Measurements from ENCODE around the gene ARHGAP31.
"Not testable (repeated sequence)": the region's sequence is repeated elsewhere in the genome, so short reads cannot be mapped to it uniquely, and the experiment has no call there.

ARHGAP31 gene

DNA sequence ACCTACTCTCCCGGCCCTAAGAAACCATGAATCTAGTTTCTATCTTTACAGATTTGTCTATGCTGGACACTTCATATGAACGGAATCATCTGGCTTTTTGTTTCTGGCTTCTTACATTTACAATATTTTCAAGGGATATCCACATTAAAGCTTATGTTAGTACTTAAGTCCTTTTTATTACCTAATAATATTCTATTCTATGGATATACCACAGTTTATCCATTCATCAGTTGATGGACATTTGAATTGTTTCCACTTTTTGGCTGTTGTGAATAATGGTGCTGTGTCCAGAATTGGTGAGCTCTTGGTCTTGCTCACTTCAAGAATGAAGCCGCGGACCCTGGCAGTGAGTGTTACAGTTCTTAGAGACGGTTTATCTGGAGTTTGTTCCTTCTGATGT is 42.6 kb downstream of the ARHGAP31 start:
- TF ChIP-seq EZH2 (IDR thresholded peaks at IDR 0.05; ENCODE audit: borderline replicate concordance, low read length) (no peak), CTCF (IDR thresholded peaks at IDR 0.05; ENCODE audit: low read length) (no peak)
- H3K27me3 ChIP-seq (ENCODE audit: insufficient read depth, low read length), result no peaks in the 10 kb centered on the region; the same call in 1 of the 2 replicates
- H3F3A ChIP-seq (ENCODE audit: insufficient read depth, low read length), result no peaks in the 10 kb centered on the region
- no peak overlapping the region for H3K27ac ChIP-seq (ENCODE audit: low read depth, low read length, poor library complexity, severe bottlenecking)
- H3K9me3 ChIP-seq (ENCODE audit: low read length), result no peaks in the 10 kb centered on the region
- H3K36me3 ChIP-seq (ENCODE audit: insufficient read depth, low read length), result no peaks in the 10 kb centered on the region
- H3K4me1 ChIP-seq (ENCODE audit: insufficient read depth, low read length, severe bottlenecking), result no peaks in the 10 kb centered on the region
- no peaks in the 10 kb centered on the region for H3K9me2 ChIP-seq (ENCODE audit: low read depth, low read length)
- no peak overlapping the region for H3K4me3 ChIP-seq (ENCODE audit: low read depth, low read length, poor library complexity, severe bottlenecking)
- no peak overlapping the region for H3K4me2 ChIP-seq (ENCODE audit: low read length)
- H3K9ac ChIP-seq (ENCODE audit: low read length), result no peak overlapping the region
- no peaks in the 10 kb centered on the region for H3K79me2 ChIP-seq (ENCODE audit: insufficient read depth, low read length)
- H2AFZ ChIP-seq (ENCODE audit: low read length), result no peak overlapping the region
- no peaks in the 10 kb centered on the region for H4K20me1 ChIP-seq (ENCODE audit: insufficient read depth, low read length)

DNA sequence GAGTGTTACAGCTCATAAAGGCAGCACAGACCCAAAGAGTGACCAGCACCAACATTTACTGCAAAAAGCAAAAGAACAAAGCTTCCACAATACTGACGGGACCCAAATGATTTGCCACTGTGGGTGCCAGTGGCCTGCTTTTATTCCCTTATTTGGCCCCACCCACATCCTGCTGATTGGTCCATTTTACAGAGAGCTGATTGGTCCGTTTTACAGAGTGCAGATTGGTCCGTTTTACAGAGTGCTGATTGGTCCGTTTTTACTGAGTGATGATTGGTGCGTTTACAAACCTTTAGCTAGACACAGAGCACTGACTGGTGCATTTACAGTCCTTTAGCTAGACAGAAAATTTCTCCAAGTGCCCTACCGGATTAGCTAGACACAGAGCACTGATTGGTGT is 43.2 kb downstream of the ARHGAP31 start:
- not testable (repeated sequence) for H3K27ac ChIP-seq (ENCODE audit: low read depth, low read length, poor library complexity, severe bottlenecking); H3K4me2 ChIP-seq (ENCODE audit: low read length); H3K36me3 ChIP-seq (ENCODE audit: insufficient read depth, low read length); H3K9ac ChIP-seq (ENCODE audit: low read length); H3K27me3 ChIP-seq (ENCODE audit: insufficient read depth, low read length); H3K9me2 ChIP-seq (ENCODE audit: low read depth, low read length); H3K4me3 ChIP-seq (ENCODE audit: low read depth, low read length, poor library complexity, severe bottlenecking); H3K79me2 ChIP-seq (ENCODE audit: insufficient read depth, low read length); H3K4me1 ChIP-seq (ENCODE audit: insufficient read depth, low read length, severe bottlenecking); H3K9me3 ChIP-seq (ENCODE audit: low read length); H2AFZ ChIP-seq (ENCODE audit: low read length); H3F3A ChIP-seq (ENCODE audit: insufficient read depth, low read length); H4K20me1 ChIP-seq (ENCODE audit: insufficient read depth, low read length)

DNA sequence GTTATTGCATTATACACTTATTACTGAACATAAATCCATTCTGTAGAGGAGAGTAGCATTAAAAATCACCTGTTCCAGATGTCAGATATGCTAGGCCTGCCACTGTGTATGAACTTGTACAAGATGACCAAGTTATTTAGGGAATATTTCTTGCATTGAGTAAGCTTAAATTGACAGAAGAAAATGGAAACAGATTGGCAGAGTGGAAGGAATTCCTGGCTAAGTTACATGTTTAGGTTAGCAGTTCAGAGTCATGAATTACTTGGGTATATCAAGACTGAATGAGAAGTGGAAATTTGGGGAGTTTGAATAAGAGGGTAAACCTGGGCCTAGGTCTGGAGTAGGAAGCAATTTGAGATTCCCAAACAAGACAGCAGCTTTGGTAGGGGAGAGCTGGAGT is 44.6 kb downstream of the ARHGAP31 start:
- no peaks in the 10 kb centered on the region for H3K9me3 ChIP-seq (ENCODE audit: low read length)
- H3K27me3 ChIP-seq (ENCODE audit: insufficient read depth, low read length), result no peaks in the 10 kb centered on the region; the same call in 1 of the 2 replicates
- H3K4me1 ChIP-seq (ENCODE audit: insufficient read depth, low read length, severe bottlenecking), result no peaks in the 10 kb centered on the region
- no peak for TF ChIP-seq CTCF (IDR thresholded peaks at IDR 0.05; ENCODE audit: low read length)
- no peak for TF ChIP-seq EZH2 (IDR thresholded peaks at IDR 0.05; ENCODE audit: borderline replicate concordance, low read length)
- no peak overlapping the region for H3K9ac ChIP-seq (ENCODE audit: low read length)
- no peak overlapping the region for H2AFZ ChIP-seq (ENCODE audit: low read length)
- H3K4me2 ChIP-seq (ENCODE audit: low read length), result no peak overlapping the region
- H3K4me3 ChIP-seq (ENCODE audit: low read depth, low read length, poor library complexity, severe bottlenecking), result no peak overlapping the region
- no peaks in the 10 kb centered on the region for H3F3A ChIP-seq (ENCODE audit: insufficient read depth, low read length)
- H3K27ac ChIP-seq (ENCODE audit: low read depth, low read length, poor library complexity, severe bottlenecking), result no peak overlapping the region
- no peaks in the 10 kb centered on the region for H3K79me2 ChIP-seq (ENCODE audit: insufficient read depth, low read length)
- H4K20me1 ChIP-seq (ENCODE audit: insufficient read depth, low read length), result no peaks in the 10 kb centered on the region
- no peaks in the 10 kb centered on the region for H3K9me2 ChIP-seq (ENCODE audit: low read depth, low read length)
- H3K36me3 ChIP-seq (ENCODE audit: insufficient read depth, low read length), result no peaks in the 10 kb centered on the region

GRCh38 chr3:119340014-119340413 is 45.8 kb downstream of the ARHGAP31 start:
- Histone ChIP-seq H3K36me3 (ENCODE audit: insufficient read depth, low read length) (no peaks in the 10 kb centered on the region), H3K9ac (ENCODE audit: low read length) (no peak overlapping the region), H3F3A (ENCODE audit: insufficient read depth, low read length) (no peaks in the 10 kb centered on the region), H3K9me3 (ENCODE audit: low read length) (no peaks in the 10 kb centered on the region), H3K27me3 (ENCODE audit: insufficient read depth, low read length) (no peaks in the 10 kb centered on the region; the same call in 1 of the 2 replicates), H3K4me2 (ENCODE audit: low read length) (no peak overlapping the region), H3K79me2 (ENCODE audit: insufficient read depth, low read length) (no peaks in the 10 kb centered on the region), H3K27ac (ENCODE audit: low read depth, low read length, poor library complexity, severe bottlenecking) (no peak overlapping the region), H3K4me3 (ENCODE audit: low read depth, low read length, poor library complexity, severe bottlenecking) (no peak overlapping the region), H2AFZ (ENCODE audit: low read length) (no peak overlapping the region), H3K9me2 (ENCODE audit: low read depth, low read length) (no peaks in the 10 kb centered on the region), H3K4me1 (ENCODE audit: insufficient read depth, low read length, severe bottlenecking) (no peaks in the 10 kb centered on the region), H4K20me1 (ENCODE audit: insufficient read depth, low read length) (no peaks in the 10 kb centered on the region)
- TF ChIP-seq EZH2 (IDR thresholded peaks at IDR 0.05; ENCODE audit: borderline replicate concordance, low read length) (no peak), CTCF (IDR thresholded peaks at IDR 0.05; ENCODE audit: low read length) (no peak)
